Naive thymus-derived CD4-positive, alpha-beta T cell (primary cell): ENCODE results near the gene GNAQ. TPM values are rescaled to one million over a fixed set of nuclear protein-coding genes. Genes with fewer than 3 reads are reported as not detected.
A peak's percentile ranks its signal among the peaks of the same experiment; 100 is the strongest.

Source experiments
- ATAC-seq: fragments of 150-1000 bp; cut with Tn5 transposase; 2 replicates; pipeline ENCODE4 v1.10.0; 2021; ENCODE audit warnings: mild to moderate bottlenecking, moderate library complexity
- CTCF ChIA-PET: fragments of 350-600 bp; sonication (Branson Sonifier 250); formaldehyde crosslinking; loops from one replicate; lab custom pipeline; 2021; ENCODE audit warnings: antibody characterized with exemption; lab: Charles Lee
- POLR2A ChIA-PET: fragments of 350-600 bp; sonication (Branson Sonifier 250); formaldehyde crosslinking; loops from one replicate; lab custom pipeline; 2021; ENCODE audit warnings: antibody characterized with exemption, inconsistent platforms; lab: Charles Lee
- DNase-seq, 9 donors: peaks; one replicate each; pipeline versions ENCODE4 v3.0.0 to v3.0.0-alpha.2; 2020 to 2022; ENCODE audit warnings: mixed read lengths in 1 of 9
- H3K27ac ChIP-seq: one replicate; pipeline ENCODE4 v1.7.0; 2013; ENCODE audit warnings: mild to moderate bottlenecking, low read depth, low read length, moderate library complexity
- H3K27me3 ChIP-seq, 2 donors: one replicate each; pipeline ENCODE4 v1.7.0; 2013; ENCODE audit warnings: low read length in 2 of 2, mild to moderate bottlenecking in 2 of 2, moderate library complexity in 2 of 2; ENCODE audit not compliant: control insufficient read depth in 2 of 2, insufficient read depth in 2 of 2
- H3K36me3 ChIP-seq, 3 experiments: 1 replicate in 2 of 3; 2 replicates in 1 of 3; pipeline ENCODE4 v1.7.0; 2013; ENCODE audit warnings: low read length in 3 of 3, mild to moderate bottlenecking in 3 of 3, moderate library complexity in 1 of 3; ENCODE audit not compliant: insufficient read depth in 3 of 3, control insufficient read depth in 2 of 3
- H3K4me1 ChIP-seq, 2 donors: one replicate each; pipeline ENCODE4 v1.7.0; 2013; ENCODE audit warnings: low read length in 2 of 2, mild to moderate bottlenecking in 2 of 2, moderate library complexity in 1 of 2; ENCODE audit not compliant: control insufficient read depth in 2 of 2, insufficient read depth in 2 of 2
- H3K4me3 ChIP-seq: 2 replicates; pipeline ENCODE4 v1.7.0; 2013; ENCODE audit warnings: mild to moderate bottlenecking, low read length
- H3K9me3 ChIP-seq, 3 experiments: 1 replicate in 2 of 3; 2 replicates in 1 of 3; pipeline ENCODE4 v1.7.0; 2013; ENCODE audit warnings: low read length in 3 of 3; ENCODE audit not compliant: control insufficient read depth in 2 of 3
- H3K27ac Mint-ChIP-seq, 9 donors: one replicate each; pipeline ENCODE4 v1.8.0; 2020 to 2022; ENCODE audit warnings: mixed read lengths in 9 of 9, mild to moderate bottlenecking in 8 of 9, moderate library complexity in 5 of 9, inconsistent platforms in 2 of 9
- H3K27me3 Mint-ChIP-seq, 5 donors: one replicate each; pipeline ENCODE4 v1.8.0; 2021 to 2022; ENCODE audit warnings: mixed read lengths in 5 of 5, mild to moderate bottlenecking in 1 of 5
- H3K36me3 Mint-ChIP-seq, 5 donors: one replicate each; pipeline ENCODE4 v1.8.0; 2020 to 2022; ENCODE audit warnings: mixed read lengths in 5 of 5, mild to moderate bottlenecking in 3 of 5, inconsistent platforms in 1 of 5
- H3K4me1 Mint-ChIP-seq, 7 donors: one replicate each; pipeline ENCODE4 v1.8.0; 2020 to 2022; ENCODE audit warnings: mixed read lengths in 7 of 7, mild to moderate bottlenecking in 3 of 7, inconsistent platforms in 1 of 7
- H3K4me3 Mint-ChIP-seq, 10 donors: one replicate each; pipeline ENCODE4 v1.8.0; 2020 to 2022; ENCODE audit warnings: mild to moderate bottlenecking in 10 of 10, mixed read lengths in 10 of 10, moderate library complexity in 6 of 10, inconsistent platforms in 2 of 10
- H3K9me3 Mint-ChIP-seq, 11 donors: one replicate each; pipeline ENCODE4 v1.8.0; 2020 to 2022; ENCODE audit warnings: mixed read lengths in 11 of 11, mild to moderate bottlenecking in 4 of 11, inconsistent platforms in 1 of 11, moderate library complexity in 1 of 11
- intact Hi-C, 2 donors: fragments of 100-400 bp; cut with micrococcal nuclease; formaldehyde crosslinking; loops; one replicate each; pipeline ENCODE4 v1.15.1; 2023
- polyA plus RNA-seq, 2 donors: library from polyadenylated mRNA; unstranded; fragments of 300-500 nt; fragmentation: Illumina TruSeq; gene quantifications; one replicate each; pipeline ENCODE4 v1.2.3, GENCODE V29; 2021
- total RNA-seq, 6 experiments: library from RNA in 5 of 6; stranded (reverse) in 5 of 6; gene quantifications; 1 replicate in 5 of 6; 2 replicates in 1 of 6; pipeline ENCODE4 v1.2.3 and lab custom pipeline; 2021 to 2026

The GNAQ gene
- total and polyA plus RNA-seq, 7 experiments from 2014 or later, result 7.2 to 60.6 (median 46.2) TPM

GRCh38 chr9:77793849-77794248 lies 237.8 kb downstream of the GNAQ start:
- H3K27me3 Mint-ChIP-seq, result no peaks in the 10 kb centered on the region
- Histone ChIP-seq H3K27me3 (no peaks in the 10 kb centered on the region), H3K27ac (no peak overlapping the region), H3K4me1 (no peaks in the 10 kb centered on the region), H3K4me3 (no peak overlapping the region), H3K36me3 (peaks cover 0 to 6% (median 4%) of the 10 kb centered on the region in 3 experiments), H3K9me3 (no peaks in the 10 kb centered on the region)
- ATAC-seq, result no peak
- intact Hi-C loops, result no loop called here
- ChIA-PET CTCF (no interaction called here), POLR2A (no interaction called here)
- peaks cover 20 to 47% (median 39%) of the 10 kb centered on the region in 5 donors for H3K36me3 Mint-ChIP-seq
- DNase-seq, result no peak
- H3K4me1 Mint-ChIP-seq, result peaks cover 0 to 16% (median 0%) of the 10 kb centered on the region in 7 donors
- no peak overlapping the region for H3K27ac Mint-ChIP-seq
- H3K9me3 Mint-ChIP-seq, result no peaks in the 10 kb centered on the region
- no peak overlapping the region for H3K4me3 Mint-ChIP-seq

DNA sequence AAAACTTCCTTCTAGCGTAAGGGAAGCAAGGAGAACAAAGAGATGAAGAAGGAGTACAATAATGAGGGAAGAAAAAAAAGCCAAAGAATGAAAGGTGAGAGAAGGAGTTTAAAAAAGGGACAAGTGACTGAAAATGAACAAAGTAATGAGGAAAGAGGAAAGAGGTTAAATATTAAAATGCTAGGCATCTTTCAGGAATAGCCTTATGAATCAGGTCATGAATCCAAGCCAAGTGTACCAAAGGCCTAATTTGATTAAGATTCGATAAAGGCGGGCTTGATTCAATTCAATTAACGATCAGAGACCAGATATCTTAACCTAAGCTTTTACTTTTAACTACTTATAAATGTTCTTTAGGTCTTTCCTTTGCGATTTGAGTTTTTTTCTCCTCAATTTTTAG lies 241.7 kb downstream of the GNAQ start:
- ChIA-PET POLR2A (no interaction called here), CTCF (no interaction called here)
- ATAC-seq (no peak), DNase-seq (no peak)
- Histone ChIP-seq H3K36me3 (no peaks in the 10 kb centered on the region), H3K9me3 (no peaks in the 10 kb centered on the region), H3K27ac (no peak overlapping the region), H3K4me1 (no peaks in the 10 kb centered on the region), H3K4me3 (no peak overlapping the region), H3K27me3 (no peaks in the 10 kb centered on the region)
- H3K36me3 Mint-ChIP-seq, result peaks cover 14 to 60% (median 46%) of the 10 kb centered on the region in 5 donors
- no peak overlapping the region for H3K4me3 Mint-ChIP-seq
- H3K9me3 Mint-ChIP-seq, result no peaks in the 10 kb centered on the region
- H3K27ac Mint-ChIP-seq, result peak overlapping the region in 1 of 9 donors; percentile 15
- intact Hi-C loops, result no loop called here
- H3K27me3 Mint-ChIP-seq, result no peaks in the 10 kb centered on the region
- H3K4me1 Mint-ChIP-seq, result peaks cover 0 to 13% (median 3%) of the 10 kb centered on the region in 7 donors

- no peaks in the 10 kb centered on the region for H3K36me3 ChIP-seq
- H3K27me3 ChIP-seq, result no peaks in the 10 kb centered on the region
- Mint-ChIP-seq H3K4me1 (peaks cover 9 to 32% (median 19%) of the 10 kb centered on the region in 7 donors), H3K36me3 (peaks cover 8 to 71% (median 54%) of the 10 kb centered on the region in 5 donors), H3K27ac (no peak overlapping the region), H3K4me3 (no peak overlapping the region), H3K9me3 (peaks cover 0 to 5% (median 0%) of the 10 kb centered on the region in 11 donors), H3K27me3 (no peaks in the 10 kb centered on the region)
- ChIA-PET POLR2A (no interaction called here), CTCF (no interaction called here)
- ATAC-seq (no peak), DNase-seq (no peak)
- H3K9me3 ChIP-seq, result no peaks in the 10 kb centered on the region
- no peak overlapping the region for H3K27ac ChIP-seq
- H3K4me1 ChIP-seq, result peaks cover 6 to 10% of the 10 kb centered on the region in 2 donors
- no peak overlapping the region for H3K4me3 ChIP-seq
- intact Hi-C loops, result no loop called here
Measured at GRCh38 chr9:77785341-77785740, 246.3 kb downstream of the GNAQ start.

- peaks cover 8 to 79% (median 63%) of the 10 kb centered on the region in 5 donors for H3K36me3 Mint-ChIP-seq
- peaks cover 0 to 11% (median 3%) of the 10 kb centered on the region in 11 donors for H3K9me3 Mint-ChIP-seq
- no peak overlapping the region for H3K4me3 Mint-ChIP-seq
- no peaks in the 10 kb centered on the region for H3K27me3 Mint-ChIP-seq
- H3K4me3 ChIP-seq, result no peak overlapping the region
- DNase-seq (no peak), ATAC-seq (no peak)
- H3K9me3 ChIP-seq, result no peaks in the 10 kb centered on the region
- ChIA-PET POLR2A (no interaction called here), CTCF (no interaction called here)
- H3K4me1 Mint-ChIP-seq, result peaks cover 23 to 50% (median 36%) of the 10 kb centered on the region in 7 donors
- peaks cover 7 to 13% of the 10 kb centered on the region in 2 donors for H3K4me1 ChIP-seq
- no peaks in the 10 kb centered on the region for H3K27me3 ChIP-seq
- peak overlapping the region in 6 of 9 donors; percentile 0 to 69 (median 20) for H3K27ac Mint-ChIP-seq
- intact Hi-C loops, result no loop called here
- no peaks in the 10 kb centered on the region for H3K36me3 ChIP-seq
- no peak overlapping the region for H3K27ac ChIP-seq
Measured at GRCh38 chr9:77783518-77783917, 248.1 kb downstream of the GNAQ start.

GRCh38 chr9:77779010-77779409 lies 252.6 kb downstream of the GNAQ start:
- Histone ChIP-seq H3K4me3 (no peak overlapping the region), H3K4me1 (peaks cover 7 to 13% of the 10 kb centered on the region in 2 donors)

GRCh38 chr9:77773381-77773780 lies 258.2 kb downstream of the GNAQ start:
- Mint-ChIP-seq H3K4me1 (peaks cover 0 to 13% (median 8%) of the 10 kb centered on the region in 7 donors), H3K9me3 (peaks cover 0 to 10% (median 4%) of the 10 kb centered on the region in 11 donors), H3K27ac (peak overlapping the region in 1 of 9 donors; percentile 2), H3K27me3 (no peaks in the 10 kb centered on the region), H3K4me3 (no peak overlapping the region), H3K36me3 (peaks cover 5 to 66% (median 50%) of the 10 kb centered on the region in 5 donors)
- no peaks in the 10 kb centered on the region for H3K27me3 ChIP-seq
- no peaks in the 10 kb centered on the region for H3K9me3 ChIP-seq
- no peak overlapping the region for H3K27ac ChIP-seq
- no peaks in the 10 kb centered on the region for H3K4me1 ChIP-seq
- intact Hi-C loops, result no loop called here
- H3K36me3 ChIP-seq, result no peaks in the 10 kb centered on the region
- no peak for ATAC-seq
- H3K4me3 ChIP-seq, result no peak overlapping the region
- ChIA-PET CTCF (no interaction called here), POLR2A (interaction anchor here (0.6 kb wide), 1 partner anchor 78 kb away, joined by 3 read pairs; no protein-coding TSS in a partner anchor)
- DNase-seq, result no peak

More at GRCh38 chr9:77779010-77779409, 252.6 kb downstream of the GNAQ start:
- no peaks in the 10 kb centered on the region for H3K36me3 ChIP-seq
- peak overlapping the region; percentile 13 to 70 (median 55) for H3K4me3 Mint-ChIP-seq
- no peaks in the 10 kb centered on the region for H3K27me3 Mint-ChIP-seq
- H3K36me3 Mint-ChIP-seq, result peaks cover 4 to 74% (median 66%) of the 10 kb centered on the region in 5 donors
- POLR2A ChIA-PET, result no interaction called here
- intact Hi-C loops, result no loop called here
- H3K27ac Mint-ChIP-seq, result peak overlapping the region in 6 of 9 donors; percentile 16 to 78 (median 44)
- no peaks in the 10 kb centered on the region for H3K9me3 ChIP-seq
- CTCF ChIA-PET, result no interaction called here
- DNase-seq (peak in 1 of 9 donors; percentile 1), ATAC-seq (no peak)
- no peak overlapping the region for H3K27ac ChIP-seq
- peaks cover 20 to 50% (median 36%) of the 10 kb centered on the region in 7 donors for H3K4me1 Mint-ChIP-seq
- H3K27me3 ChIP-seq, result no peaks in the 10 kb centered on the region
- H3K9me3 Mint-ChIP-seq, result peaks cover 1 to 22% (median 6%) of the 10 kb centered on the region in 11 donors

DNA sequence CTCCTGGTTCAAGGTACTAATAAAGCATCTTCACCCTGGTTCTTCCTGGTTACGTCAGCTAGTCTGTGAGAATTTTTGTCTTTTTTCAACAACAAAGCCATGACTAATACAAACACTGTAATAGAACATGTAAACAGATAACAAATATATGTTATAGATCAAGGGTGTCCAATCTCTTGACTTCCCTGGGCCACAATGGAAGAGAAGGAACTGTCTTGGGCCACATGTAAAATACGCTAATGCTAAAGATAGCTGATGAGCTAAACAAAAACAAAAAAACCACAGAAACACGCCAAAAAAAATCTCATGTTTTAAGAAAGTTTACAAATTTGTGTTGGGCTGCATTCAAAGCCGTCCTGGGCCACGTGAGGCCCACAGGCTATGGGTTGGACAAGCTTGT lies 259.0 kb downstream of the GNAQ start:
- Histone ChIP-seq H3K27me3 (no peaks in the 10 kb centered on the region), H3K9me3 (no peaks in the 10 kb centered on the region), H3K4me3 (no peak overlapping the region), H3K27ac (no peak overlapping the region), H3K4me1 (no peaks in the 10 kb centered on the region), H3K36me3 (no peaks in the 10 kb centered on the region)
- H3K9me3 Mint-ChIP-seq, result peaks cover 0 to 5% (median 0%) of the 10 kb centered on the region in 11 donors
- no peak overlapping the region for H3K4me3 Mint-ChIP-seq
- intact Hi-C loops, result no loop called here
- ATAC-seq, result no peak
- ChIA-PET CTCF (interaction anchor here (0.6 kb wide), 1 partner anchor 355 kb away, joined by 3 read pairs; no protein-coding TSS in a partner anchor), POLR2A (no interaction called here)
- peaks cover 5 to 59% (median 45%) of the 10 kb centered on the region in 5 donors for H3K36me3 Mint-ChIP-seq
- no peak for DNase-seq
- no peak overlapping the region for H3K27ac Mint-ChIP-seq
- no peaks in the 10 kb centered on the region for H3K27me3 Mint-ChIP-seq
- peaks cover 0 to 13% (median 6%) of the 10 kb centered on the region in 7 donors for H3K4me1 Mint-ChIP-seq
